GM19328 (cell line): ENCODE data around the gene RRP1.
"Not testable (repeated sequence)": the region's sequence is repeated elsewhere in the genome, so short reads cannot be mapped to it uniquely, and the experiment has no call there.

Experiments used
- ATAC-seq: cut with Tn5 transposase; IDR thresholded peaks from one replicate; pipeline ENCODE4 v1.9.1; 2021; ENCODE audit warnings: mild to moderate bottlenecking, moderate library complexity; ENCODE audit not compliant: unreplicated experiment

The RRP1 gene

GRCh38 chr21:43814215-43815106 lies 25.1 kb downstream of the RRP1 start:
- ATAC-seq: no peak

- no peak for ATAC-seq
Measured at GRCh38 chr21:43815107-43815613, 25.8 kb downstream of the RRP1 start.

DNA sequence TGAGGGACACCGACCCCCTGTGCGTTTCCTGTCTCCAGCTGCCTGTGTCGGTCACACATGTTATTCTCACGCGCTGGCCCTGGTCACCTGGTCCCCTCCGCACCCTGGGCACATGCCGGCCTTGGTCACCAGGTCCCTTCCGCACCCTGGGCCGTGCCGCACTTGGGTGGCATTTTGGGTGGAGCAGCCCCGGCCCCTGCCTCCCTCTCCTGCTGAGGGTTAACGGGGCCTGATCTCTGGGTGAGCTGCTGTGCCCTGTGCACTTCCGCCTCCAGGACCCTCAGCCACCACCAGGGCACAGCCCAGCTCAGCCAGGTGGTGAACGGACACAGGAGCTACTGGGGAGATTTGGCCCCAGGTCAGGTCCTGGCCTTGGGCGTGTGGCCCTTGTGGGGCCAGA lies 26.6 kb downstream of the RRP1 start:
- ATAC-seq: no peak

DNA sequence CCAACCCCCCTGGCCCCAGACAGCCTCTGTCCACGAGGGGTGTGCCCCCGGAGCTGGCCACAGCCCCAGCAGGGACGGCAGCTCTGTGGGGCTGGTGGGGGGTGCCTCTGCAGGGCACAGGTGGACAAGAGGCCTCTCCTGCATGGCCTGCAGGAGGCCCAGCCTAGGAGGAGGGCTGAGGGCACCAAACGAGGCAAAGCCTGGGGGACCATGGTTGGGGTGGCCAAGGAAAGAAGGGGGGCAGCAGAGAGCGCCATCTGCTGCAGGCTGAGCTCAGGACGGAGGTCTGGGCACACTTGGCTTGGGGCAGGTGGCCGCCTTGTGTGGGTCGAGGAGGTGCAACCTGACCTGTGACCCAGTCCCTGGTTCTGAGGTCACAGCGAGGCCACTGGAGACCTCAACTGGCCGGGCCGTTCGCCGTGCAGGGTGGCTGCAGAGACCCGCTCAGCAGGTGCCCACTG lies 27.3 kb downstream of the RRP1 start:
- ATAC-seq: no peak

GRCh38 chr21:43817157-43818086 lies 28.0 kb downstream of the RRP1 start:
- no peak for ATAC-seq

GRCh38 chr21:43818685-43819084 lies 29.3 kb downstream of the RRP1 start:
- ATAC-seq: no peak

- ATAC-seq: no peak
Measured at GRCh38 chr21:43819511-43820405, 30.4 kb downstream of the RRP1 start.

DNA sequence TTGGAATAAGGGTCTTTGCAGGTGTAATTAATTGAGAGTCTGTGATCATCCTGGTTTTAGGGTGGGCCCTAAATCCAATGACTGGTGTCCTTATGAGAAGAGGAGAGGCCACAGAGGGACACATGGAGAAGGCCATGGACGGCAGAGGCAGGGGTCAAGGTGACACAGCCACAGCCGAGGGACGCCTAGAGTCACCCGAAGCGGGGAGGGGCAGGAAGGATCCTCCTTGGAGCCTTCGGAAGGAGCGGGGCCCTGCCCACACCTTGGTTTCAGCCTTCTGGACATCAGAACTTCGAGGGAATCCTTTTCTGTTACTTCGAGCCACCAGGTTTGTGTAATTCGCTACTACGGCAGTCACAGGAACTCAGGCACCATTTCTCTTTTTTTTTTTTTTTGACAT lies 31.1 kb downstream of the RRP1 start:
- no peak for ATAC-seq

- not testable (repeated sequence) for ATAC-seq
Measured at GRCh38 chr21:43822166-43822565, 32.8 kb downstream of the RRP1 start.

DNA sequence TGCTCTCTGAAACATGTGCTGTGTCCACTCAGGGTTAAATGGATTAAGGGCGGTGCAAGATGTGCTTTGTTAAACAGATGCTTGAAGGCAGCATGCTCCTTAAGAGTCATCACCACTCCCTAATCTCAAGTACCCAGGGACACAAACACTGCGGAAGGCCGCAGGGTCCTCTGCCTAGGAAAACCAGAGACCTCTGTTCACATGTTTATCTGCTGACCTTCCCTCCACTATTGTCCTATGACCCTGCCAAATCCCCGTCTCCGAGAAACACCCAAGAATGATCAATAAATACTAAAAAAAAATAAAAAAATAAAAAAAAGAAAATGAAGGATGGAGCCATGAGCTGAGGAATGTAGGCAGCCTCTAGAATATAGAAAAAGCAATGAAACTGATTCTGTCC lies 33.4 kb downstream of the RRP1 start:
- ATAC-seq: not testable (repeated sequence)

DNA sequence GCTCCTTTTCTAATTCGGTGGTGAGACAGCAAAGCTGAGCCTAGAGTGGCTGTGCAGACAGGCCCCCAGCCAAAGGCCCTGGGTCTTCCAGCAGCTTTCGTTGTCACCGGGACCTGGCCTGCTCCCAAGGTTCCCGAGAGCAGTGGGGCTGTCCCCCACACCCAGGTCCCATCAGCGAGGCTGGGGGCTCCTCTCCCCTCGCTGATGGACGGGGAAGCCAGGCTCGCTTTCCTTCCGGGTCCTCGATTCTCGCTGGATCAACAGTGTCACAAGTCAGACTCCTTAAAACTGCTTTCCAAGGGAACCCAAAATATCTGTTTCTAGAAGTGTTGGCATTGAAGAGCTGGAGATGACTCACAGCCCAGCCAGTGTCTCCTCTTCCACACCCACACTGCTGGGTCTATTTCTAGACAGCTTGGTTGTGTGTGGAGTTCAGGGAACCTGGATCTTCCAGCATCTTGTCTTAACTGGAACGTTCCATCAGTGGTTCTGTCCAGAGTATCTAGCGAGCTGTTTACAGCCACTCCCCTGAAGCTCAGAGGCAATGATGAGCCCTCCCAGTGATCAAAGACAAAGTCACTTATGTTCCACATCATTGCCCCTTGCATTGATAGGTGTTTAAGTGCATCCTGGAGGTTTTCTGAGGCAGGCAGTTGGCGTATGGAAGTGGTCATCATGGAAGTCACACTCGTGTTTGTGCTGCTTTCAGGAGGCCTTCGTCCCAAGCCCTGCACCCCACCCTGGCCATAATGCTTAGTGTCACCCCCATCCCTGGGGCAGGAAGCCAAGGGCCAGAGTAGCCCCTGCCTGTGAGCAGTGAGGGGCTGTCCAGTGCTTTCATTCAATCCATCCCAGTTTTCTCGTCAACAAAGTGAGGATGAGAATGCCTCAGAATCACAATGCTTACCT lies 35.2 kb downstream of the RRP1 start:
- no peak for ATAC-seq

- no peak for ATAC-seq
Measured at GRCh38 chr21:43825242-43825935, 36.0 kb downstream of the RRP1 start.

- ATAC-seq: no peak
Measured at GRCh38 chr21:43825936-43826622, 36.7 kb downstream of the RRP1 start.

DNA sequence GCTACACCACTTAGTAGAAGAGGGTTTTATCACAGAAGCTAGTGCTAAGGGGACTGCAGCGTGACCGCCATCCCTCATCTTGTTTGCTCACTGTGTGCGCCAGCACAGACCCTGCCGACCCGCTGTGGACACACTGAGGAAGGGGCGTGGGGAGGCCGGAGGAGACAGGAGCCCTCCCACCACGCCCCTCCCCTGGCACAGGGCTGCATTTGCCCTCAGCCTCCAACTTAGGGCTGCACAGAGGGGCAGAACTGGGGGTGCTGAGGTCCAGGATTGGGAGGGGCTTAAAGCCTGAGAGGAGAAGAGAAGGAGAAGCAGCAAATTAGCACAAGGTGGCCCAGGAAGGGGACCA lies 37.2 kb downstream of the RRP1 start:
- ATAC-seq: no peak

GRCh38 chr21:43827015-43827611 lies 37.7 kb downstream of the RRP1 start:
- ATAC-seq: no peak

GRCh38 chr21:43829161-43829560 lies 39.8 kb downstream of the RRP1 start:
- ATAC-seq: no peak

GRCh38 chr21:43829575-43830119 lies 40.3 kb downstream of the RRP1 start:
- no peak for ATAC-seq

DNA sequence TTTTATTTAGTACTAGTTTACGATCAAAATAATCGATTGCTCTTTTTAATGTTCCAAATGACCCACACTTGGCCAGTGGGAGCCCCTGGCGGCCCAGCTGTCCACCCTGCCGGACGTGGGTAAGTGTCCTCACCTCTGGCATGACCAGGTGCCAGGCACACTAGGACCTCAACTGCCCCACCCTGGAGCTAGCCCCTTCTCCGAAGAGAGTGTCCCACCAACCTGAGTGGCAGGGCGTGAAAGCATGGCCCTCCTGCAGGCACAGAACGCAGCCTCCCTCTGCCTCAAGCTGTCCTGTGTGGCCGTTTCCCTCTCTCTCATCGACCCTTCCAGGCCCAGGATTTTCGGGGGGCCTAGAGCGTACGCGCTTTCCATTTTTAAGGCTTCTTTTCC lies 42.8 kb downstream of the RRP1 start:
- no peak for ATAC-seq
